HG02642 (cell line): ENCODE results near the gene HOXB5.

Experiments used
- ATAC-seq: cut with Tn5 transposase; IDR thresholded peaks from one replicate; pipeline ENCODE4 v1.9.1; 2021; ENCODE audit warnings: mild to moderate bottlenecking; ENCODE audit not compliant: unreplicated experiment, poor library complexity

Gene HOXB5

DNA sequence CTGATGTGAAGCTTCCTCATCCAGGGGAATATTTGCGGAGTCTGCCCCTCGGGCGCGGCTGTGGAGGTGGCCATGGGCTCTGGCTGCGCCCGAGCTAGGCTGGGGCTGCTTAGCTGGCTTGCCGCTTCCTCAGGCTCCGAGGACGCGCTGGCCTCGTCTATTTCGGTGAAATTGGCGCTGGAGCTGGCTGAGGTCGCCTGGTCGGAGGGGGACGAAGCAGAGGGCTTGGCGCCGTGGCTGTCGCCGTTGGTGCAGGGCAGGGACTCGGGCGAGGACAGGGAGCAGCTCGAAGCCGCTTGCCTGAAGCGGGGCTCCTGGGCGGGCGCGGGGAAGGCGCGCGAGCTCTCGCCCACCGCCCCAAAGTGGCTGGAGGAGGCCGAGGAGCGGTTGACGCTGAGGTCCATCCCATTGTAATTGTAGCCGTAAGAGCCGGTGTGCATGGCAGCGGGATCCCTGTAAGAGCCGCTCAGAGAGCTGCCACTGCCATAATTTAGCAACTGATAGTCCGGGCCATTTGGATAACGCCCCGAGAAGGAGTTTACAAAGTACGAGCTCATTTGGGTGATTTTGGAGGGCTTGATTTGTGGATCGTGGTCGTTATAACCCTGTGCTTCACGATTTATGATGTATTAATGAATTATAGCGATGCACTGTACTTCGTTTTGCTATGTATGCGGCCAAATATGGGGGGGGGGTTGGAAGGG is at the start of gene HOXB5:
TSS of gene HOXB5 (minus strand) at position 654 of the 704 bp plus-strand sequence. CDS start at position 557, 97 bp downstream.
- no peak for ATAC-seq

DNA sequence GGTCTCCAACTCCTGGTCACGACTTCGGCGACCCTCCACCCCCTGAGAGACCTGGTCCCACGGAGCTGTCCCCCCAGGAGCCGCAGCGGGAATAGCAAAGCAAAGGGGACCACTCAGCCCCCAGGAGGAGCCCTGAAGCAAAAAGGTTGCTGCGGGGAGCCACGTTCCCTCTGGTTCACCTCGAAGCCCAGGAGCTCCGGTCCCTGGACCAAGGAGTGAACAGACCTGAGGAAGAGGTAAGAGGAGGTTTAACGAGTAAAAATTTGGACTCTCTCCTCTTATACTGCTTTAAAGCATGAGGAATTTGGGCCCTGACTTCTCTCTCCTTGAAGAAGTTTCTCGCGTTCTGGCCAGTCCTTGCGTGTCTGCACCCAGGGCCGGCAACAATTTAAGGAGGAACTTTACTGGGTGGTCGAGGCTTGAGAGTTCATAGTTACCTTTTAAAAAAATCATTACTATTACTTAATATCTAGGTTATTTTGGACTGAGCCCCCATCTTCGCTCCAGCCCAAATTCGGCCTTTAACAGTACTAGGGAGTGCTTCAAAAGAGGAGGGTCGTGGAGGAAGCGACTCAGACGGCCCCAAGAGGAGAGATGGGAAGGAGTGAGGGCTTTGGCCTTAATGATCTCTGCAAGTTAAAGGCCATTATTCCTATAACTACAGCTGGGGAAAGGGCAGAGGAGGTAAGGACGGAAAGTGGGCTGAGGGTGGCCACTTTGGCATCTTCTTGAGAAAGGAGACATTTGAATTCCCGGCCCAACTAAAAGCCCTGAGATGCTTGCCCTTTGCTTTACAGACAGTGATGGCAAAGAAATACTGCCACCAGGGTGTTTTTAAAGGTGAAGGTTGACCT is 49.5 kb upstream of the HOXB5 start:
- no peak for ATAC-seq

GRCh38 chr17:48642059-48642842 is 48.7 kb upstream of the HOXB5 start:
- no peak for ATAC-seq

DNA sequence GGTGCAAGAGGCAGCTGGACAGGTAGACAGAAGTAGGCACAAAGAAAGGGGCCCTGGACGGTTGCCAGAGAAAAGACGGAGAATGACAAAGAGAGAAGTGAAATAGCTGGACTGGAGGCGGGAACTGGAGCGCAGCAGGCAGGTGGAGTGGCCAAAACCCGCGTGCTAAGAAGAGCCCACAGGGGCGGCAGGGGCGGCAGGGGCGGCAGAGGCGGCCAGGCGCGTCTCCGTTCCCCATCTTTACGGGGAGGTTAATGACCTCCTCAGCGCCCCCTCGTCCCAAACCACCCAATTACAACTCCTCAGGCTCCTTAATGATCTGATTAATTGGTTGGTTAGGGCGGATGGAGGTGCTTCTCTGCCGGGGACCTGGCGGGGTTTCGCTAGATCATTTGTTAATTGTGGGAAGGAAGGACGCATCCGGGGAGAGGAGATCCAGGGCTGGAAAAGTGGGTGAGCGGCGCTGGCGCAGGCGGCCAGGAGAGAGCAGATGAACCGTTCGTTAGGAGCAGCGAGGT is 48.0 kb upstream of the HOXB5 start:
- ATAC-seq: no peak

GRCh38 chr17:48640858-48641180 is 47.2 kb upstream of the HOXB5 start:
- ATAC-seq: no peak

- ATAC-seq: no peak
These were observed 46.6 kb upstream of the HOXB5 start for GRCh38 chr17:48639982-48640857.

- no peak for ATAC-seq
These were observed 45.6 kb upstream of the HOXB5 start for GRCh38 chr17:48639136-48639535.

DNA sequence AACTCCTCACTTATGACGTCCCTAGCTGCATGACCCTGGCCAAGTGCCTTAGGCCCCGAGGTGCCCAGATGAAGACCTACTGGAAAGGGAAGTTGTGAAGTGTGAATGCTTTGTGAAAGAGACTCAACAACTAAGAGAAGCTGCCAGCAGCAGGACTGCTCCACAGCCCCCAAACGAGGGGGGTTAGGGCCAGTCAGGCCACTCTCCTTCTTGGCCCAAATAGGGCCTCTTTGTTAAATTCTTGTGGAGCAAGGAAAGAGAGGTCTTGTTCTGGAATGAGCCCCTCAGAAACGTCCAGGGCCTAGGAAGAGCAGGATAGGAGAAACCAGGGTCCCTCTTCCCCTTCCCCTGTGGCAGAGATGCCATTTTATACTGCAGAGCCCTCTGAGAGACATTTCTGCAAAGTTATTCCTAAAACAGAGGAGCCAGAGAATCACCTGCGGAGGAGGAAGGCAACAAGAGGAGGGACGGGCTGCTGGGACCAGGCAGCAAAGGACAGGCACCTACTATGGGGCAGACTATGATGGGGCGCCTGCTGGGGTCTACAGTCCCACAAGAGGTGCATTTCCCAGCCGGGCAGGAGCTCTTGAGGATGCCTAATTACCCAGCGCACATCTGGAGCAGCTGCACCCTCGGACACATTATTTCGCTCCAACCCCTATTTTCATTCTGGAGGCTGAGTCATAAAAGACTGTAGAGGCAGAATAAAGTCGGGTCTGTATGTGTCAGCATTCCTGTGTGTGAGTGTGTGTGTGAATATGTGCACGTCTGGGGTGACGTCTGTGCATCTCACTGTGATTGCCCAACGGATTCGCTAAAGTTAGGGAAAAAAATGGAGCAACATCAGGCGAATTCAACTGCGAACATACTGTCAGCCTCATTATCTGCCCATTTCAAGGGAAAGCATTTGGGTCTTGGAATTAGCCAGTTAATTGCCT is 44.0 kb upstream of the HOXB5 start:
- ATAC-seq: no peak

GRCh38 chr17:48636177-48637018 is 42.8 kb upstream of the HOXB5 start:
- ATAC-seq: peak; percentile 67

DNA sequence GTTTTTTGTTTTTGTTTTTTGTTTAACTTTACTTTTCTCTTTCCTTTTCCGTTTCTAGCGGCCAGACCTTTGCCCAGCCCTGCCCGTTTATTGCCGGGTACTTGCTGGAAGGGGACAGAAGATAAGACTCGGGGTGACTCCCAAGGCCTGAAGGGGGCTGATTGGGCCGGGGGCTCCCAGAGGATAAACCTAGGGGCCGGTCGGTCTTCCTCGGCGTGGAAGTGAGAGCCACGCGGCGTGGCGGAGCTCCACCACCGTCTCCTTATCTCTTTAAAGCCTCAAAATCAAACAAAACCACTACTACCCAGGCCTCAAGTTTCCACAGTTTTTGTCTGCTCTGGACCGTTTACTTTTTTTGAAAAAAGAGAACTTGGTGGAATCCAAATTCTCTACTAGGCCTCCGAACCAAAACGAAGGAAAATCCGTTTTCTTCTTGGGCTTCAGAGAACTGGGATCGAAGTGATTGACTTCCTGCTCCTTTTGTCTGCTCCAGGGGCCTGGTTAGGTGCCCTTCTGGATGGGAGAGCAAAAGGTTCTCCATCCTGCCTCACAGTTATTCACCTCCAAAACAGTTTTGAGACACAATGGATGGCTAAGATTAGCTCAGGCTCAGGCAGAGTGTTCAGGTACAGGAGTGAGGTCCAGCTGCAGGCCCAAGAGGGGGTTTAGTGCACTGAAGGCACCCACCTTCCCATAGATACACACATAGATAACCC is 41.1 kb upstream of the HOXB5 start:
- ATAC-seq: no peak

DNA sequence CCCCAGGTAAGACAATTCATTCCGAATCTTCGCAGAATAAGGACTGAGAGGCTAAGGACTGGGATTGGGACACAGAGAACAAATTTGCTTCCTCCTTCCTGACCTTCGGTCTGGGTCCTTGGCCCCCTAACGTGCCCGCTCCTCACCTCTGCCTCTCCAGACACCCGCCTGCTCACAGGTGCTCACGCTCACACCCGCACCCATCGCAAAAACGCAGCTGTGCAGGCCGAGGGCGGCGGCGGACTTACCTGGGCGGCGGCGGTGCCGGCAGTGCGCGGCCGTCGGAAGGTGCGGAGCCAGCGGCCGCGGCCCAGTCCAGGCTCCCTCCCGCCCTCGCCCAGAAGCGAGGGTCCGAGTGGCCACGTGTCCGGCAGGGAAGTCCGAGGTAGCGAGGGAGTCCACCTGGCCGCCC is 39.7 kb upstream of the HOXB5 start:
- ATAC-seq: no peak

DNA sequence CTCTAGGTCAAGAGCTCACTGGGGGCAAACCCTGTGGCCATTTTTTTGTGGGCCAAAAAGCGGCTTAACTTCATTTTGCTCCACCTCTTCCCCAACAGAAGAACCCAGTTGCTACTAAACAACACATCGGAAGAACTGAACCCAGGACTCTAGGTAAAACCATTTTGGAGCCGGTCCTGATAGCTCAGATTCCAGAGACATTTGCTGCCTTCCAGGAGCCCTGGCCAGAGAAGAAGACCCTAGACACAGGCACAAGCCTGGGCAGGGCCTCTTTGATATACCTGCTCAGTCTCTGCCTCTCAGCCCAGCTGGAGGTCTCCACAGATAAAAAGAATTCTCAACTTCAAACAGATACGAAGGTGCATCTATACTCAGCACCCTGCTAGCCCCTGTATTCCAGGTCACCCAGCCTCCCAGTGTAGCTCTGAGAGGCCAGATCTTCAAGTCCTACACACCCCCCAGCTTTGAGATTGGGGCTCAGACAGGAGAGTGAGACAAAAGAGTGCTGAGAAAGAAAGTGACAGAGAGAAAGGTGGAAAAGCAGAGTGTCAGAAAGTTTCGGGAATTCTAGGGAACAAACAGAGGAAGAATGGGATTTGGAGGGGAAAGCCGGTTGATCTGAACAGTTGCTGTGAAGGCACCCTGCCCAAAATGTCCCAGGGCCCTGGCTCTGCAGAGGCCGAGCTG is 39.1 kb upstream of the HOXB5 start:
- ATAC-seq: no peak

GRCh38 chr17:48631693-48632578 is 38.4 kb upstream of the HOXB5 start:
- ATAC-seq: no peak

DNA sequence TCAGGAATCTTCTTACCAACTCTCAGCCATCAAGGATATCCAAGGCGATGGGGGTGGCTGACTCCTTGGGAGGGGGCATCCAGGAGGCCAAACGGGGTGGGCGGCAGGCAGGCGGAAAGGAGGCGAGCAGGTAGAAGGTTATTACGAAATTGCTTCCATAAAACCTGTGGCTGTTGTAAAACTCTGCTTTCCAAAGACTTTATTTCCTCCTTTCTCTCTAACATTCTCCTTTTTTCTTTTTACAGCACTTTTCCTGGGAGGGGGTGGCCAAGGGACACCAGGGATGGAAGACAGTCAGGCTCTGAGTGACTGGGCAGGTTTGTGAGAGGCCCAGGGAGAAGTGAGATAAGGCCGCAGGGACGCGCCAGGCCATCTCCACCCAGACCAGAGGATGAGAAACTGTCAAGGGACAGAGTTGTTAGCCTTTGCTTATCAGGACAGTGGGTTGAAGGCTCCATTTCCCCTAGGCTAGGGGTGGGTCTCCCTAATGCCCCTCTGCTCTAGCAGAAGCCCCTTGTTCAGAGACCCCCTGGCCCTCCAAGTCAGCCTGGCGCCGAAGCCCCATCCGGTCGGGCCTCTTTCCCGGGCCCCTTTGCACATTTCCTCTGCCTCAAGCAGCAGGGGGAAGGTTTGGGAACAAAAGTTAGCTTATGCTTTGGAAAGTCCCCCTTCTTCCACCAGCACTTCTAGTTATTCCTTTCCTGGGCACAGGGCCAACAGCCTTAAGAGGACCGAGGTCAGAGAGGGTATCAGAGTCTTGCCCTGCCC is 37.5 kb upstream of the HOXB5 start:
- ATAC-seq: no peak
